ENCODE data around the gene KIAA1549. TPM values are rescaled to one million over a fixed set of nuclear protein-coding genes. Genes with fewer than 3 reads are reported as not detected.

The KIAA1549 gene
- total and polyA plus RNA-seq, 9 of the 15 experiments (the other 6 are each of a cell fraction or from before 2014, with no cell fraction given): 0.01 to 0.29 (median 0.07) TPM

DNA sequence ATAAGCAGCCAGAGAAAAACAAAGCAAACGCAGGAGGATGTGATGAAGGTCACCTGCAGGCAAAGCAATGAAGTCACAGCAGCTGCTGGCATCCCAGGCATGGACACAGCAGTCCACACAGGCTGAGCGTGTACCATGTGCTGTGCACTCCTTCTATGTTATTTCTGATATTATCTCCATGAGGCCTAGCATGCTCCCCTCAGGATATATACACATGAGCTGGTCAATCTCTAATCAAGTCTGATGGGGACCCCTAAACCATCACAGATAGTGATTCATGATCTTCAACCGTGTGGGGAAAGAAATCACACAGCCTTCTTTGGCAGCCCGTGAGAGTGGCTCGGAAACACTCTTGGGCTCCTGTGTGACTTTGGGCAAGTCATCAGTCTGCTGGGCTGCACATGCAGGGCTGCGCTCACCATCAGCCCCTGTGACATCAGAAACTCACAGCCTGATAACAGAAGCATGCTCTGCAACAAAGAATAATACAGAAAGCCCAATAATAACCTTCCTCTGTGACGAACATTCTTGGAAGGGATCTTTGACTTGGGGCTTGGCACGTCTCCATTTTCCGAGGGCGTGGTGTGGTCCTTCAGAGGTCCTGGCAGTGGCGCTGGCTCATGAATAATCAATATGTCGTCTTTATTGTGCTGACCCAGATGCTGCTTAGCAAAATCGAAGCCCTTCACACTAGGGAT lies 100.2 kb downstream of the KIAA1549 start:
- H3K4me2 ChIP-seq (ENCODE audit: insufficient read depth, low read length): no peak overlapping the region
- DNase-seq (ENCODE audit: extremely low read depth in 1 of 4, low spot score in 3 of 4): no peak

More for the DNA sequence above, 100.2 kb downstream of the KIAA1549 start:
- FAIRE-seq (no peak), ATAC-seq (no peak)
- Histone ChIP-seq H3K79me2 (ENCODE audit: control insufficient read depth, insufficient read depth, low read length) (no peaks in the 10 kb centered on the region), H2AFZ (ENCODE audit: low read depth, low read length) (no peak overlapping the region), H3K9me1 (ENCODE audit: control insufficient read depth, insufficient read depth, low read length) (peaks cover 3% of the 10 kb centered on the region), H4K20me1 (replicated peaks; ENCODE audit: control insufficient read depth, insufficient read depth, low read length) (no peaks in the 10 kb centered on the region), H3K4me3 (no peak overlapping the region), H3K9ac (ENCODE audit: insufficient read depth in 1 of 2, low read depth in 2 of 2, low read length in 2 of 2) (no peak overlapping the region), H3K4me1 (replicated peaks in 1 of 2; ENCODE audit: control insufficient read depth in 2 of 2, insufficient read depth in 2 of 2, low read length in 2 of 2) (no peaks in the 10 kb centered on the region), H3K9me3 (replicated peaks; ENCODE audit: control insufficient read depth, insufficient read depth, low read depth, low read length) (no peaks in the 10 kb centered on the region), H3K27ac (ENCODE audit: extremely low read depth, low read depth, low read length) (no peak overlapping the region), H3K27me3 (ENCODE audit: control insufficient read depth in 2 of 2, insufficient read depth in 2 of 2, low read length in 2 of 2) (peaks cover 42 to 55% of the 10 kb centered on the region in 2 experiments), H3K36me3 (ENCODE audit: control insufficient read depth, insufficient read depth, low read length) (no peaks in the 10 kb centered on the region)
- ChIA-PET CTCF (ENCODE audit: low intra/inter-chr PET ratio) (no interaction called here), POLR2A (no interaction called here)
- BruUV-seq (replicated peaks): no TSS peak
- TF ChIP-seq, protein P1, sequence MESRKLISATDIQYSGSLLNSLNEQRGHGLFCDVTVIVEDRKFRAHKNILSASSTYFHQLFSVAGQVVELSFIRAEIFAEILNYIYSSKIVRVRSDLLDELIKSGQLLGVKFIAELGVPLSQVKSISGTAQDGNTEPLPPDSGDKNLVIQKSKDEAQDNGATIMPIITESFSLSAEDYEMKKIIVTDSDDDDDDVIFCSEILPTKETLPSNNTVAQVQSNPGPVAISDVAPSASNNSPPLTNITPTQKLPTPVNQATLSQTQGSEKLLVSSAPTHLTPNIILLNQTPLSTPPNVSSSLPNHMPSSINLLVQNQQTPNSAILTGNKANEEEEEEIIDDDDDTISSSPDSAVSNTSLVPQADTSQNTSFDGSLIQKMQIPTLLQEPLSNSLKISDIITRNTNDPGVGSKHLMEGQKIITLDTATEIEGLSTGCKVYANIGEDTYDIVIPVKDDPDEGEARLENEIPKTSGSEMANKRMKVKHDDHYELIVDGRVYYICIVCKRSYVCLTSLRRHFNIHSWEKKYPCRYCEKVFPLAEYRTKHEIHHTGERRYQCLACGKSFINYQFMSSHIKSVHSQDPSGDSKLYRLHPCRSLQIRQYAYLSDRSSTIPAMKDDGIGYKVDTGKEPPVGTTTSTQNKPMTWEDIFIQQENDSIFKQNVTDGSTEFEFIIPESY (CRISPR knock-in tag; IDR thresholded peaks at IDR 0.05): no peak
- no peak for TF ChIP-seq ZNF584 (CRISPR knock-in tag; IDR thresholded peaks at IDR 0.05; ENCODE audit: low read depth)
- TF ChIP-seq TCFL5 (CRISPR knock-in tag; conservative IDR thresholded peaks at IDR 0.05): no peak
- TF ChIP-seq, protein P2, sequence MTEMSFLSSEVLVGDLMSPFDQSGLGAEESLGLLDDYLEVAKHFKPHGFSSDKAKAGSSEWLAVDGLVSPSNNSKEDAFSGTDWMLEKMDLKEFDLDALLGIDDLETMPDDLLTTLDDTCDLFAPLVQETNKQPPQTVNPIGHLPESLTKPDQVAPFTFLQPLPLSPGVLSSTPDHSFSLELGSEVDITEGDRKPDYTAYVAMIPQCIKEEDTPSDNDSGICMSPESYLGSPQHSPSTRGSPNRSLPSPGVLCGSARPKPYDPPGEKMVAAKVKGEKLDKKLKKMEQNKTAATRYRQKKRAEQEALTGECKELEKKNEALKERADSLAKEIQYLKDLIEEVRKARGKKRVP (CRISPR knock-in tag; IDR thresholded peaks at IDR 0.05): no peak
- no peak for TF ChIP-seq ZNF324 (CRISPR knock-in tag; IDR thresholded peaks at IDR 0.05)
- TF ChIP-seq KAT8 (IDR thresholded peaks at IDR 0.05; ENCODE audit: low read depth): no peak
- no peak for TF ChIP-seq GTF2E2 (tag; IDR thresholded peaks at IDR 0.05)
- no peak for TF ChIP-seq KAT2B (IDR thresholded peaks at IDR 0.05; ENCODE audit: low read depth, low read length)
- no peak for TF ChIP-seq POLR2AphosphoS2 (IDR thresholded peaks at IDR 0.05; ENCODE audit: low read length)
- TF ChIP-seq KLF6 (CRISPR knock-in tag; IDR thresholded peaks at IDR 0.05; ENCODE audit: borderline replicate concordance): no peak
- TF ChIP-seq MXI1 (IDR thresholded peaks at IDR 0.05; ENCODE audit: low read depth, low read length): no peak
- TF ChIP-seq TAF9B (IDR thresholded peaks at IDR 0.05; ENCODE audit: partially characterized antibody): no peak
- TF ChIP-seq, protein P3, sequence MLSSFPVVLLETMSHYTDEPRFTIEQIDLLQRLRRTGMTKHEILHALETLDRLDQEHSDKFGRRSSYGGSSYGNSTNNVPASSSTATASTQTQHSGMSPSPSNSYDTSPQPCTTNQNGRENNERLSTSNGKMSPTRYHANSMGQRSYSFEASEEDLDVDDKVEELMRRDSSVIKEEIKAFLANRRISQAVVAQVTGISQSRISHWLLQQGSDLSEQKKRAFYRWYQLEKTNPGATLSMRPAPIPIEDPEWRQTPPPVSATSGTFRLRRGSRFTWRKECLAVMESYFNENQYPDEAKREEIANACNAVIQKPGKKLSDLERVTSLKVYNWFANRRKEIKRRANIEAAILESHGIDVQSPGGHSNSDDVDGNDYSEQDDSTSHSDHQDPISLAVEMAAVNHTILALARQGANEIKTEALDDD (IDR thresholded peaks at IDR 0.05): no peak
- intact Hi-C loops (cut with micrococcal nuclease): loop anchor here (10.0 kb wide), 1 partner anchor 134 kb away; no protein-coding TSS in a partner anchor
- 3% methylated on average over 13 of the region's 13 CpGs for WGBS (ENCODE audit: insufficient coverage, low coverage, missing lambda C conversion rate)
- in situ Hi-C loops (cut with MboI): no loop called here
